Lower leg skin (tissue), 3 donors: ENCODE results near the gene KTN1.

Experiments used
- POLR2A ChIP-seq, 2 donors: fragments of 450-650 bp; IDR thresholded peaks; one replicate each; pipeline ENCODE4 v1.6.1; 2016 to 2017; ENCODE audit warnings: antibody characterized with exemption in 2 of 2, mild to moderate bottlenecking in 1 of 2, moderate library complexity in 1 of 2
- TF ChIP-seq, protein P1 (sequence below), 3 donors: fragments of 450-650 bp; IDR thresholded peaks; one replicate each; pipeline ENCODE4 v1.5.1; 2016; ENCODE audit warnings: antibody characterized with exemption in 3 of 3, mild to moderate bottlenecking in 3 of 3, moderate library complexity in 2 of 3

DNA sequence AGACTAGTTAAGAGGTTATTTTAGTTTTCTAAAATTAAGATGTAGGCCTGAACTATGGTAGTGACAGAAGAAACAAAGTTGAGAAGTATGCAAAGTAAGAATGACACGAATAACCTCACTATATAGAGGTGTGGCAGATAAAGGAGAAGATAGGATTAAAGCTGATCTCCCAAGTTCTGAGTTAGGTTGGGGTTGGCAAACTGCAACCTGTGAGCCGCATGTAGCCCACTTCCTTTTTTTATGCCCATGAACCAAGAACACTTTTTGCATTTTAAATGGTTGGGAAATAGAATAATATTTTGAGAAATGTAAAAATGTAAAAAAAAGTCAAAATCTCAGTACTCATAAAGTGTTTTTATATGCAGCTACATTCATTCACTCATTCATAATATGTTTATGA lies 34.3 kb downstream of the KTN1 start:
- no peak for TF ChIP-seq POLR2A (IDR thresholded peaks at IDR 0.05)
- TF ChIP-seq, protein P1, sequence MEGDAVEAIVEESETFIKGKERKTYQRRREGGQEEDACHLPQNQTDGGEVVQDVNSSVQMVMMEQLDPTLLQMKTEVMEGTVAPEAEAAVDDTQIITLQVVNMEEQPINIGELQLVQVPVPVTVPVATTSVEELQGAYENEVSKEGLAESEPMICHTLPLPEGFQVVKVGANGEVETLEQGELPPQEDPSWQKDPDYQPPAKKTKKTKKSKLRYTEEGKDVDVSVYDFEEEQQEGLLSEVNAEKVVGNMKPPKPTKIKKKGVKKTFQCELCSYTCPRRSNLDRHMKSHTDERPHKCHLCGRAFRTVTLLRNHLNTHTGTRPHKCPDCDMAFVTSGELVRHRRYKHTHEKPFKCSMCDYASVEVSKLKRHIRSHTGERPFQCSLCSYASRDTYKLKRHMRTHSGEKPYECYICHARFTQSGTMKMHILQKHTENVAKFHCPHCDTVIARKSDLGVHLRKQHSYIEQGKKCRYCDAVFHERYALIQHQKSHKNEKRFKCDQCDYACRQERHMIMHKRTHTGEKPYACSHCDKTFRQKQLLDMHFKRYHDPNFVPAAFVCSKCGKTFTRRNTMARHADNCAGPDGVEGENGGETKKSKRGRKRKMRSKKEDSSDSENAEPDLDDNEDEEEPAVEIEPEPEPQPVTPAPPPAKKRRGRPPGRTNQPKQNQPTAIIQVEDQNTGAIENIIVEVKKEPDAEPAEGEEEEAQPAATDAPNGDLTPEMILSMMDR (IDR thresholded peaks at IDR 0.05): no peak
